GM21515 (cell line): Measurements from ENCODE around the gene LIAS.

ENCODE experiments used
- ATAC-seq: cut with Tn5 transposase; IDR thresholded peaks from one replicate; pipeline ENCODE4 v1.9.1; 2021; ENCODE audit not compliant: unreplicated experiment

The LIAS gene

DNA sequence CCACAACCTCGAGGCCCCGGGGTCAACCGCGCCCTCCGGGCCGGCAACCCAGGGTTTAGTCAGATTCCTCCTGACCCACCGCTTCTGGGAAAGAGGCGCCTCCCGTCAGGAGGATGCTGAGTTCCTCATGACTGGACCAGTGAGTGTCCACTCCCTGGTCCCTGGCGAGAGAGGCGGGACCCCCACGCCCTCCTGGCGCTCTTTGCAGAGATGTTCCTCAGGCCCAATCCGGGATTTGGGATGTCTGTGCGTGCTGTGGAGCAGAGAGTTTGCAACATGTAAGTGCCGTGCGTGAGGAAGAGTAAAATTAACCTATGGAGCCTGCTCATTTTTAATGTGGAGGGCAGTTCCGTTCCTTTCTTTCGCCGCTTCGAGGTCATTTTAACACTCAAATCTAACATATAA is 69.2 kb downstream of the LIAS start:
- peak; percentile 1 for ATAC-seq
